ENCODE data around the gene MAP3K2.

The MAP3K2 gene

GRCh38 chr2:127347734-127348392 is 39.9 kb downstream of the MAP3K2 start:
- no peak for DNase-seq

DNA sequence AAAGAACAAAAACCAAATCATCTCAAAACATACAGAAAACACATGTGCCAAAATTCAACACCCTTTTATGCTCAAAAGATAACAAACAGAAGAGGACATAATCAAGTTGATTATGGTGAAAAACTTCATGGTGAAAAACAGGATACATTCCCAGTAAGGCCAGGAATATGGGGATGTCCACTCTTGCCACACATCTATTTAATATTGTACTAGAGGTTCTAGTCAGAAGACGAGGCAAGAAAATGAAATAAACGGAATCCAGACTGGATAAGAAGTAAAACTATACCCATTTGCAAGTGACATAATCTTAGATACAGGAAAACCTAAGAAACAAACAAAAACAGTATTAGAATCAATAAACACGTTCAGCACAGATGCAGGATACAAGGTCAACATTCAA is 40.8 kb downstream of the MAP3K2 start:
- no peak for DNase-seq

- DNase-seq: no peak
Measured at GRCh38 chr2:127343277-127343676, 44.5 kb downstream of the MAP3K2 start.

GRCh38 chr2:127342101-127342500 is 45.7 kb downstream of the MAP3K2 start:
- DNase-seq: no peak

DNA sequence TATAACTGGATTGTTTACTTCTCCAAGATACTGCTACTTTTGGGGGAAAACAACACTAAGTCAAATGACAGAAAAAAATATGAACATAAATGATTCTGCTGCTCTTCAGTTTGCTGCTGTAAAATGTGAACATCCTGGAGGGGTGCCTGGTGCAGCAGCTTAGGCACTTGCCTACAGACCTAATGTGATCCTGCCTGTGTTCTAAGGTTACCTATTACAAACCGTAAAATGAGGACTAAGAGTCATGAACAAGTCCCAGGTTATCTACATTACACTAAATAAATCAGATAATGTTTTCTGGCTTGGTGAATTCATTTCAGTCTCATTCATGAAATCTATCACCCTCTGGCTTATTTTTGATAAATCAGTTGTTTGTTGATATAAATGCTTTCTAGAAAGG is 55.4 kb downstream of the MAP3K2 start:
- DNase-seq: no peak

- no peak for DNase-seq
Measured at GRCh38 chr2:127330753-127331152, 57.0 kb downstream of the MAP3K2 start.

DNA sequence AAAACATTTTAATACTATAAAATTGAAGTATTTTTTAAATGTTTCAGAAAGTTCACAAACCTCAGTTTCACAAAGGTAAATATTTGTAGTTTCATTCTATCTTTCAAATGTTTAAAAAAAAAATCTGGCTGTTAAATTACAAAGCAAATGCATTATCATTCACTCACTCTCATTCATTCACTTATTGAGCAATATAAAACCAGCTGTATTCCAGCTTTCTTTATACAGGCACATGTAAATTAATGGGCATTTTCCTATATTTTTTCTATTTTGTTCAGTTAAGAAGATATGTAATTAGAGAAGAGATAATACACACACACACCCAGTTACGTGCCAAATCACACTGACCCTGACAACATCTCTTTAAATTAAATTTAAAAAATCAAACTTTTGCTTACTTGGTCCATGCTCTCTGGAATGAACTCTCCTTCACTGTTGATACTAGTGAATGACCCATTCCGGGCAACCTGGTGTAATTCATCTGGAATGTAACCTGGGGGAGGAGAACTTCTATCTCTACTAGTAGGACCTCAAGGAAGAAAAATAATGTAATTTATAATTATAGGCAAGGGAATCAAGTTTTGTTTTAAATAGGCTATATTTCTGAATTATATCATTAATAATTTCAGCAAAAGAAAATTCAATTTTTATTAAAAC is 61.4 kb downstream of the MAP3K2 start:
- DNase-seq: no peak

DNA sequence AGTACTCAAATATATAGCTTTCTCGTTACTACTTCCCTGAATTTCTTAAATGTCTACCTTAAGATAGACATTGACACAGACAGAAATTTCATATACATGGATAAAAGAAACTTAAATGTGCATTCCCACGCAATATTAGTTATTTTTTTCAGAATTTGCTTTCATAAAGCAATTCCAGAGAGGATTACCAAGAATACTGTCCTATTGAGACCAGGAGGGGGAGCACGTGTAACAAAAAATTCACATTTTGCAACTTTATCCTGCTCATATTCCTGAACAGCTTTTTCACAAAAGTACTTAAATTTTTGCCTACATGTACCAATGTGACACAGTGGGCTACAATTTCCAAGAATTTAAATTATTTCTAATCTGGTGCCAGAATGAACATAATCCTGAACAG is 63.1 kb downstream of the MAP3K2 start:
- DNase-seq: no peak

GRCh38 chr2:127321303-127321702 is 66.5 kb downstream of the MAP3K2 start:
- DNase-seq: no peak

- DNase-seq: no peak
Measured at GRCh38 chr2:127320586-127321275, 67.0 kb downstream of the MAP3K2 start.

DNA sequence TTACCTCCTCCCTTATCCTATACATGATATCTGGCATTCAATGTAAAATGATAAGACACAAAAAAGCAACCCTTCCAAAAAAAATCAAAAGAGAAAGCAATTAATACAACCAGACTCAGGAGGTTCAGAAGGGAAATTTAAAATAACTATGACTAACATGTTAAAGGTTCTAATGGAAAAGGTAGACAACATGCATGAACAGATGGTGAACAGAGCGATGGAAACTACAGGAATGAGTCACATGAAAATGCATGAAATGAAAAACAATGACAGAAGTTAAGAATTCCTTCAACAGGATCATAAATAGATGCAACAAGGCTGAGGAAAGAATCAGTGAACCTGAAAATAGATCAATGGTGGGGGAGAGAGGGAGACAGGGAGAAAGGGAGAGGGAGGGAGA is 67.7 kb downstream of the MAP3K2 start:
- no peak for DNase-seq

- peak; percentile 5 for DNase-seq
Measured at GRCh38 chr2:127314193-127314988, 73.4 kb downstream of the MAP3K2 start.

- DNase-seq: no peak
Measured at GRCh38 chr2:127313406-127313805, 74.4 kb downstream of the MAP3K2 start.

- no peak for DNase-seq
Measured at GRCh38 chr2:127310980-127311379, 76.8 kb downstream of the MAP3K2 start.

DNA sequence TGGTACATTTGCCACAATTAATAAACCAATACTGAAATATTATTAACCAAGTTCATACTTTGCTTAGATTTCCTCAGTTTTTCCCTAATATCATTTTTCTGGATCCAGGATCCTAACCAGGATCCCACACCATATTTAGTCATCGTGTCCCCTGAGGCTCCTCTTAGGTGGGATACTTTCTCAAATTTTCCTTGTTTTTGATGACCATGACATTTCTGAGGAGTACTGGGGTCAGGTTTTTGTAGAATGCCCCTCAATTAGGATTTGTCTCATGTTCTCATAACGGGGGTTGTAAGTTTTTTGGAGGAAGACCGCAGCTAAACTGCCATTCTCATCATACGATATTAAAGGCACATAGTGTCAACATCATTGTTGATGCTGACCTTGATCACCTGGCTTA is 78.3 kb downstream of the MAP3K2 start:
- no peak for DNase-seq

DNA sequence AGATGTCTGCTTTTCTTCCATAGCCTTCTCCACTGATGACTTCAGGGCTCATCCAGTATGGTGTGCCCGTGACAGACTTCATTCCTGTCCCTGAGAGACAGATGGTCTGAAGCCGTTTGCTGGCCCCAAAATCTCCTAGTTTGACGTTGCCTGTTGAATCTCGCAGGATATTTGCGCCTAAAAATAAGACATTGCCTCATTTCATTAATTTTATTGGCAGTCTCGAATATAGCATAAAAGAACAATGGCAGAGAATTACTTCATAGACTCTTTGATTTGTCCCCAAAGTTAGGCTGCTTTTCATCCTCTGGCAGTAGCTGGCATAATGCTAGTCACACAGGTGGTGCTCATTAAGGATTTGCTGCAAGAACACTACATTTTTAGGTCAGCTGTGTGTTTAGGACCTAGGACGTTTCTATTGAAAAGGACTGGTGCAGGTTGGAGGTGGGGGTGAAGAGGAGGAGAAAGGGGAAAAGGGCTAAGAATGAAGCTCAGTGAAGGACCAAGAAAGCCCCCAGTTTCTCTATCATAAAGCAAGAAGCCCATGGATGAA is 79.1 kb downstream of the MAP3K2 start:
- DNase-seq: no peak

- no peak for DNase-seq
Measured at GRCh38 chr2:127305990-127306585, 81.7 kb downstream of the MAP3K2 start.

DNA sequence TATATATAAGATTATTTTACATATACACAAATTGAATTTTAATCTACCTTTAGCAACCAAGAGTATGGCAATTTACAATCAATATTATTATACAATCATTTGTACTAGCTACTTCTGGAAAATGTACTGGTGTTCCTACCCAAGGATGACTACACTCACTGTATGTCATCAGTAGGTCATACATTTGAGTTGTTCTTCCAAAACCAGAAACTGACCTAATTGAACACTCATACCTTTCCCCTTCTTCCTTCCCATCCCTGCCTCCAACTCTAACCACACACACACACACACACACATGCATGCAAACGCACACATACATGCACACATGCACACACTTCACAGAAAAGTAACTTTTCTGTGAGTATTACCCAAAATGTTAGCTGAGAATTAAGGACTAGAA is 85.6 kb downstream of the MAP3K2 start:
- DNase-seq: no peak

DNA sequence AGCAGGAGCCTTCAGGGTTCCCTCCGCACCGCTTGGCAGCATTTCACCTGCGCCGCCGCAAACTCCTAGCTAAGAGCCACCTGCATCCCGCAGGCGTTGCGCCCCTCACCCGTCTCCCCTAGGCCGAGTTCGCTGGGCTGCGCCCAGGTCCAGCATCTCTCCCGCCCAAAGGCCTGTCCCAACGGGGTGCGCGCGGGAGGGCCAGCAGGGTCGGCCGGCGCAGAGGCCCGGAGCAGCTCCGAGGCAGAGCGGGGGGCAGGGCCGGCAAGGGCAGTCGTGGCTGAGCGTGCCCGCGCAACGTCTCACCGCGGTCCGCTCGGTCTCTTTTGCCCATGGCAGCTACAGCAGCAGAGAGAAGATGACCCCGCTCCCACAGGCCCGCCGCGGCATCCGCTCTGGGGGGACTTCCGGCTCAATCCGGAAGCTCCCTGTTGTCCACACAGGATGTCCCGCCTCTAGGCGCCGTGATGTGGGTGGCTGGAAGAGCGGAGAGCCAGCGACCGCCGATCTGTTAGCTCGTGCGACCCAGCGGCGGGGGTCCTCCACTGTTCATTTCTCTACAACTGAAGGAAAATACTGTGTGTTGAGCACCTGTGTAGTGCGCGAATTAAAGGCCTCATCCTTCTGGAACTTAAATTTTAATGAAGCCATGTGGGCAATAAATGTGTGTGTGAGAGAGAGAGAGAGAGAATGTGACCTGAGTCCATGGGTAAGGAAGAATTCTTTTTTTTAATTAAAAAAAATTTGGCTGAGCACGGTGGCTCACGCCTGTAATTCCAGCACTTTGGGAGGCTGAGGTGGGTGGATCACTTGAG is 93.8 kb downstream of the MAP3K2 start, which contains the start of gene ERCC3:
TSS of gene ERCC3 (minus strand) at position 397 of the 815 bp plus-strand sequence. CDS start at position 334, 63 bp downstream.
- peak; percentile 80 for DNase-seq

DNA sequence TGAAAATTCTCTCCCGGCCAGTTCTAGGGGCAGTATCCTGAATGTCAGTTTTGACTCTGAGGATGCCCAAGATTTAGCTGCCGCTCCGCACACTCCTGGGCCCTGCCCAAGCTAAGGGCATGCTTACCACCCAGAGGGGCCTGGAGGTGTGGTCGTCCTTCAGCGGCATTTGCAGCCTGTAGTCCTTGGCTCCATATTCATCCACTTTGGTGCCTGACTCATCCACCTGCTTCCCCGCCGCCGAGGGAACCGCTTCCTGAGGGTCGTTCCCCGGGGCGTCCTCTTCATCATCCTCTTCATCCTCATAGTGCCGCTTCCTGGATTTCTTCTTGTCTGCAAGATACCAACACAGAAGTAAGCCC is 94.4 kb downstream of the MAP3K2 start:
- no peak for DNase-seq

DNA sequence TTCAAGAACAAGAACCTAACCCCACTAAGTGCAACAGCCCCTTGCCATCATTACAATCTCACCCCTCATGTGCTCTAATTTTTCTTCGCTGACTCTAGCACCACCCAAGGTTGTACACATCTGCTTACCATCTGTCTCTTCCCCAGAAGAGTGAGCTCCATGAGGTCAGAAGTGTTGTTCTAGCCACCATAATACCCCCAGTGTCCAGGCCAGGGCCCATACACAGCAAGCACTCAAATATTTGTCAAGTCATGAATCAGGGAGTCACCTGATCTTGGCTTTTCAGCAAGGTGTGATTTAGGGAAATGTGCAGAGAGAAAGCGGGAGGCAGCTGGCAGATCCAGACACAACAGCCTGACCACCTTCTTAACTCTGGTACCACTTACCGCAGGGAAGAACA is 99.5 kb downstream of the MAP3K2 start:
- DNase-seq: no peak

- DNase-seq: no peak
Measured at GRCh38 chr2:127283275-127283674, 104.5 kb downstream of the MAP3K2 start.

All from NCI-H1105 treated with DMSO at 0.1 percent for 48 hours (cell line).